HFFc6 (cell line): ENCODE measurements around the gene SLIT1. TPM values are rescaled to one million over a fixed set of nuclear protein-coding genes. Genes with fewer than 3 reads are reported as not detected.

Experiments used
- DNase-seq: peaks from one replicate; pipeline ENCODE4 v3.0.0-alpha.2; 2018
- H3K27ac Mint-ChIP-seq: 2 replicates; pipeline ENCODE4 v1.8.0; 2020; ENCODE audit warnings: mild to moderate bottlenecking, mixed read lengths
- H3K27me3 Mint-ChIP-seq: 2 replicates; pipeline ENCODE4 v1.8.0; 2021; ENCODE audit warnings: mild to moderate bottlenecking, moderate library complexity, mixed read lengths; ENCODE audit not compliant: insufficient read depth
- H3K36me3 Mint-ChIP-seq: 2 replicates; pipeline ENCODE4 v1.8.0; 2021; ENCODE audit warnings: low read depth, mixed read lengths
- H3K4me1 Mint-ChIP-seq: 2 replicates; pipeline ENCODE4 v1.8.0; 2020; ENCODE audit warnings: low read depth, mixed read lengths
- H3K4me3 Mint-ChIP-seq: 2 replicates; pipeline ENCODE4 v1.8.0; 2020; ENCODE audit warnings: mild to moderate bottlenecking, moderate library complexity, mixed read lengths
- H3K9me3 Mint-ChIP-seq: 2 replicates; pipeline ENCODE4 v1.8.0; 2020; ENCODE audit warnings: mild to moderate bottlenecking, mixed read lengths
- CTCF ChIP-seq: fragments of 200-600 bp; sonication (generic); IDR thresholded peaks from 2 replicates; pipeline ENCODE4 v1.5.0; 2021; ENCODE audit warnings: antibody characterized with exemption, mild to moderate bottlenecking
- total RNA-seq, 6 experiments: library from RNA; stranded (reverse); fragmentation: NEBNext Ultra II Directional; extraction: Animal tissue kit (Norgen Biotek cat#: 25700); gene quantifications; 2 replicates in 1 of 6; 3 replicates in 5 of 6; pipeline ENCODE4 v1.2.3, GENCODE V29; 2021

Gene SLIT1
- total RNA-seq, 6 experiments from 2014 or later = 0.05 TPM; not detected in 5

- no peak for DNase-seq
- Mint-ChIP-seq H3K4me3 (no peak overlapping the region), H3K27ac (no peak overlapping the region), H3K4me1 (peaks cover 6% of the 10 kb centered on the region), H3K9me3 (peaks cover 18% of the 10 kb centered on the region), H3K27me3 (peaks cover 10% of the 10 kb centered on the region), H3K36me3 (peaks cover 13% of the 10 kb centered on the region; the same call in 1 of the 2 replicates)
- no peak for TF ChIP-seq CTCF
These were observed 181.2 kb downstream of the SLIT1 start for GRCh38 chr10:97004591-97004990.

GRCh38 chr10:97003804-97004201 lies 182.0 kb downstream of the SLIT1 start:
- Mint-ChIP-seq H3K9me3 (peaks cover 18% of the 10 kb centered on the region), H3K4me3 (no peak overlapping the region), H3K36me3 (peaks cover 13% of the 10 kb centered on the region; the same call in 1 of the 2 replicates), H3K27me3 (peaks cover 10% of the 10 kb centered on the region), H3K27ac (no peak overlapping the region), H3K4me1 (peaks cover 6% of the 10 kb centered on the region)
- DNase-seq = no peak
- no peak for TF ChIP-seq CTCF

- Mint-ChIP-seq H3K4me3 (no peak overlapping the region), H3K36me3 (peaks cover 13% of the 10 kb centered on the region; the same call in 1 of the 2 replicates), H3K4me1 (peaks cover 9% of the 10 kb centered on the region), H3K27me3 (peaks cover 10% of the 10 kb centered on the region), H3K9me3 (peaks cover 18% of the 10 kb centered on the region), H3K27ac (no peak overlapping the region)
- DNase-seq = no peak
- TF ChIP-seq CTCF = no peak
These were observed 182.5 kb downstream of the SLIT1 start for GRCh38 chr10:97003151-97003803.

- peaks cover 11% of the 10 kb centered on the region; the same call in 1 of the 2 replicates for H3K36me3 Mint-ChIP-seq
- no peak overlapping the region for H3K27ac Mint-ChIP-seq
- peaks cover 10% of the 10 kb centered on the region for H3K27me3 Mint-ChIP-seq
- no peak for TF ChIP-seq CTCF
- H3K4me1 Mint-ChIP-seq = peaks cover 10% of the 10 kb centered on the region
- H3K4me3 Mint-ChIP-seq = no peak overlapping the region
- peaks cover 14% of the 10 kb centered on the region for H3K9me3 Mint-ChIP-seq
- DNase-seq = no peak
These were observed 183.1 kb downstream of the SLIT1 start for GRCh38 chr10:97002670-97003069.

- Mint-ChIP-seq H3K4me1 (peaks cover 13% of the 10 kb centered on the region), H3K9me3 (peaks cover under 1% of the 10 kb centered on the region), H3K27me3 (peaks cover 9% of the 10 kb centered on the region), H3K36me3 (no peaks in the 10 kb centered on the region), H3K4me3 (no peak overlapping the region), H3K27ac (no peak overlapping the region)
- TF ChIP-seq CTCF = no peak
- DNase-seq = no peak
These were observed 184.4 kb downstream of the SLIT1 start for GRCh38 chr10:97001183-97001991.
